Esophagus muscularis mucosa (tissue), 4 donors: ENCODE measurements around the gene TNP2. TPM values are rescaled to one million over a fixed set of nuclear protein-coding genes. Genes with fewer than 3 reads are reported as not detected.
A peak's percentile ranks its signal among the peaks of the same experiment; 100 is the strongest.

Experiments used
- DNase-seq: peaks from one replicate; pipeline ENCODE4 v3.0.0-alpha.2; 2017; ENCODE audit errors: extremely low spot score
- H3K27ac ChIP-seq, 4 donors: fragments of 200-600 bp; sonication (generic); replicated peaks in 1 of 4; 1 replicate in 3 of 4; 2 replicates in 1 of 4; pipeline ENCODE4 v1.5.1; 2016 to 2019; ENCODE audit warnings: mild to moderate bottlenecking in 1 of 4
- H3K27me3 ChIP-seq, 4 donors: fragments of 200-600 bp; sonication (generic); one replicate each; pipeline versions ENCODE4 v1.5.1 to v1.6.0; 2016 to 2019
- H3K36me3 ChIP-seq, 4 donors: fragments of 200-600 bp; sonication (generic); one replicate each; pipeline ENCODE4 v1.5.1; 2016 to 2019
- H3K4me1 ChIP-seq, 4 donors: fragments of 200-600 bp; sonication (generic); one replicate each; pipeline ENCODE4 v1.5.1; 2016 to 2019
- H3K4me3 ChIP-seq, 4 donors: fragments of 200-600 bp; sonication (generic); 1 replicate in 2 of 4; 2 replicates in 2 of 4; pipeline ENCODE4 v1.5.1; 2016 to 2019; ENCODE audit warnings: mild to moderate bottlenecking in 4 of 4, moderate library complexity in 1 of 4
- H3K9me3 ChIP-seq, 4 donors: fragments of 200-600 bp; sonication (generic); 1 replicate in 3 of 4; 2 replicates in 1 of 4; pipeline ENCODE4 v1.5.1; 2016 to 2019
- CTCF ChIP-seq, 3 experiments: fragments of 200-600 bp in 2 of 3; fragments of 450-650 bp in 1 of 3; sonication (generic) in 2 of 3; IDR thresholded peaks; one replicate each; pipeline ENCODE4 v1.5.1; 2017 to 2019; ENCODE audit warnings: antibody characterized with exemption in 3 of 3, mild to moderate bottlenecking in 2 of 3, moderate library complexity in 1 of 3
- EP300 ChIP-seq: sonication (generic); formaldehyde crosslinking; IDR thresholded peaks from one replicate; pipeline ENCODE4 v1.6.1; 2017; ENCODE audit warnings: antibody characterized with exemption
- POLR2A ChIP-seq: fragments of 450-650 bp; IDR thresholded peaks from one replicate; pipeline ENCODE4 v1.6.1; 2017; ENCODE audit warnings: antibody characterized with exemption, moderate library complexity, mild to moderate bottlenecking, low read depth
- POLR2AphosphoS5 ChIP-seq, 2 donors: sonication (generic); formaldehyde crosslinking; IDR thresholded peaks; one replicate each; pipeline ENCODE4 v1.6.1; 2017; ENCODE audit warnings: antibody characterized with exemption in 2 of 2
- WGBS: methylation state at CpG from one replicate; pipeline ENCODE4 v1.1.5; 2018; 5-methylcytosine and 5-hydroxymethylcytosine counted together
- intact Hi-C: fragments of 100-400 bp; cut with DNase I; formaldehyde crosslinking; loops from one replicate; pipeline ENCODE4 v1.15.1; 2023
- total RNA-seq, 4 donors: library from RNA; depleted of rRNA; stranded (reverse); fragments of >200 nt; gene quantifications; one replicate each; pipeline versions ENCODE4 v1.1.0 to v1.2.1, GENCODE V29; 2016

TNP2 gene
- total RNA-seq, 4 donors from 2014 or later: not detected

GRCh38 chr16:11232302-11232851, 36.7 kb downstream of the TNP2 start:
- no peak overlapping the region for H3K4me3 ChIP-seq
- no peak for TF ChIP-seq EP300
- TF ChIP-seq POLR2AphosphoS5 (IDR thresholded peaks at IDR 0.05): no peak
- no peak for TF ChIP-seq POLR2A
- no peak for TF ChIP-seq CTCF (IDR thresholded peaks at IDR 0.05)
- no peaks in the 10 kb centered on the region for H3K9me3 ChIP-seq
- peak overlapping the region in 1 of 4 donors; percentile 48 for H3K27ac ChIP-seq
- DNase-seq: no peak
- intact Hi-C loops: no loop called here
- H3K27me3 ChIP-seq: no peaks in the 10 kb centered on the region
- no peaks in the 10 kb centered on the region for H3K36me3 ChIP-seq
- 81% methylated on average over 2 of the region's 3 CpGs for WGBS
- H3K4me1 ChIP-seq: peaks cover 0 to 10% (median 8%) of the 10 kb centered on the region in 4 donors

- 78% methylated on average over 10 of the region's 10 CpGs for WGBS
- peaks cover 0 to 10% (median 8%) of the 10 kb centered on the region in 4 donors for H3K4me1 ChIP-seq
- no peak overlapping the region for H3K27ac ChIP-seq
- no peaks in the 10 kb centered on the region for H3K27me3 ChIP-seq
- no peaks in the 10 kb centered on the region for H3K36me3 ChIP-seq
- no peak overlapping the region for H3K4me3 ChIP-seq
- no peaks in the 10 kb centered on the region for H3K9me3 ChIP-seq
- intact Hi-C loops: no loop called here
- DNase-seq: no peak
- no peak for TF ChIP-seq EP300
- no peak for TF ChIP-seq CTCF (IDR thresholded peaks at IDR 0.05)
- TF ChIP-seq POLR2AphosphoS5 (IDR thresholded peaks at IDR 0.05): no peak
- no peak for TF ChIP-seq POLR2A
Measured at GRCh38 chr16:11231367-11231970, 37.7 kb downstream of the TNP2 start.

GRCh38 chr16:11229906-11230305, 39.2 kb downstream of the TNP2 start:
- DNase-seq: no peak
- Histone ChIP-seq H3K36me3 (no peaks in the 10 kb centered on the region), H3K27me3 (no peaks in the 10 kb centered on the region), H3K9me3 (no peaks in the 10 kb centered on the region), H3K4me1 (peaks cover 9 to 16% (median 12%) of the 10 kb centered on the region in 4 donors), H3K4me3 (no peak overlapping the region), H3K27ac (no peak overlapping the region)
- WGBS: 40% methylated on average over 2 of the region's 4 CpGs
- TF ChIP-seq POLR2A (no peak), POLR2AphosphoS5 (IDR thresholded peaks at IDR 0.05) (no peak), CTCF (IDR thresholded peaks at IDR 0.05) (no peak), EP300 (no peak)
- intact Hi-C loops: no loop called here

- WGBS: 80% methylated on average over 5 of the region's 5 CpGs
- H3K27me3 ChIP-seq: no peaks in the 10 kb centered on the region
- H3K9me3 ChIP-seq: no peaks in the 10 kb centered on the region
- DNase-seq: no peak
- no peaks in the 10 kb centered on the region for H3K36me3 ChIP-seq
- H3K4me1 ChIP-seq: peaks cover 14 to 19% (median 17%) of the 10 kb centered on the region in 4 donors
- no peak overlapping the region for H3K4me3 ChIP-seq
- no peak for TF ChIP-seq CTCF (IDR thresholded peaks at IDR 0.05)
- no peak for TF ChIP-seq POLR2AphosphoS5 (IDR thresholded peaks at IDR 0.05)
- TF ChIP-seq EP300: no peak
- TF ChIP-seq POLR2A: no peak
- H3K27ac ChIP-seq: no peak overlapping the region
- intact Hi-C loops: no loop called here
Measured at GRCh38 chr16:11229432-11229831, 39.7 kb downstream of the TNP2 start.
